Measurements from ENCODE around the gene ELFN2. TPM values are rescaled to one million over a fixed set of nuclear protein-coding genes. Genes with fewer than 3 reads are reported as not detected.

Gene ELFN2
- total and polyA plus RNA-seq, 8 donors, result 0.70 to 4.9 (median 1.5) TPM

GRCh38 chr22:37428649-37429586, 1.6 kb upstream of the ELFN2 start:
- Histone ChIP-seq H3K27ac (no peak overlapping the region), H3K4me3 (no peak overlapping the region), H3K27me3 (peaks cover 13 to 89% of the 10 kb centered on the region in 2 donors), H3K4me1 (peaks cover 0 to 19% of the 10 kb centered on the region in 2 donors), H3K36me3 (no peaks in the 10 kb centered on the region), H3K9me3 (no peaks in the 10 kb centered on the region)
- intact Hi-C loops (cut with DNase I), result loop anchor here in 1 of 2 donors (10.0 kb wide), 1 partner anchor 114 kb away; no protein-coding TSS in a partner anchor
- TF ChIP-seq, protein P1, sequence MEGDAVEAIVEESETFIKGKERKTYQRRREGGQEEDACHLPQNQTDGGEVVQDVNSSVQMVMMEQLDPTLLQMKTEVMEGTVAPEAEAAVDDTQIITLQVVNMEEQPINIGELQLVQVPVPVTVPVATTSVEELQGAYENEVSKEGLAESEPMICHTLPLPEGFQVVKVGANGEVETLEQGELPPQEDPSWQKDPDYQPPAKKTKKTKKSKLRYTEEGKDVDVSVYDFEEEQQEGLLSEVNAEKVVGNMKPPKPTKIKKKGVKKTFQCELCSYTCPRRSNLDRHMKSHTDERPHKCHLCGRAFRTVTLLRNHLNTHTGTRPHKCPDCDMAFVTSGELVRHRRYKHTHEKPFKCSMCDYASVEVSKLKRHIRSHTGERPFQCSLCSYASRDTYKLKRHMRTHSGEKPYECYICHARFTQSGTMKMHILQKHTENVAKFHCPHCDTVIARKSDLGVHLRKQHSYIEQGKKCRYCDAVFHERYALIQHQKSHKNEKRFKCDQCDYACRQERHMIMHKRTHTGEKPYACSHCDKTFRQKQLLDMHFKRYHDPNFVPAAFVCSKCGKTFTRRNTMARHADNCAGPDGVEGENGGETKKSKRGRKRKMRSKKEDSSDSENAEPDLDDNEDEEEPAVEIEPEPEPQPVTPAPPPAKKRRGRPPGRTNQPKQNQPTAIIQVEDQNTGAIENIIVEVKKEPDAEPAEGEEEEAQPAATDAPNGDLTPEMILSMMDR (IDR thresholded peaks at IDR 0.05), result peak; percentile 63 to 67
- DNase-seq, result peak in 3 of 4 donors; percentile 41 to 83 (median 61)
- peak; percentile 34 for ATAC-seq

DNA sequence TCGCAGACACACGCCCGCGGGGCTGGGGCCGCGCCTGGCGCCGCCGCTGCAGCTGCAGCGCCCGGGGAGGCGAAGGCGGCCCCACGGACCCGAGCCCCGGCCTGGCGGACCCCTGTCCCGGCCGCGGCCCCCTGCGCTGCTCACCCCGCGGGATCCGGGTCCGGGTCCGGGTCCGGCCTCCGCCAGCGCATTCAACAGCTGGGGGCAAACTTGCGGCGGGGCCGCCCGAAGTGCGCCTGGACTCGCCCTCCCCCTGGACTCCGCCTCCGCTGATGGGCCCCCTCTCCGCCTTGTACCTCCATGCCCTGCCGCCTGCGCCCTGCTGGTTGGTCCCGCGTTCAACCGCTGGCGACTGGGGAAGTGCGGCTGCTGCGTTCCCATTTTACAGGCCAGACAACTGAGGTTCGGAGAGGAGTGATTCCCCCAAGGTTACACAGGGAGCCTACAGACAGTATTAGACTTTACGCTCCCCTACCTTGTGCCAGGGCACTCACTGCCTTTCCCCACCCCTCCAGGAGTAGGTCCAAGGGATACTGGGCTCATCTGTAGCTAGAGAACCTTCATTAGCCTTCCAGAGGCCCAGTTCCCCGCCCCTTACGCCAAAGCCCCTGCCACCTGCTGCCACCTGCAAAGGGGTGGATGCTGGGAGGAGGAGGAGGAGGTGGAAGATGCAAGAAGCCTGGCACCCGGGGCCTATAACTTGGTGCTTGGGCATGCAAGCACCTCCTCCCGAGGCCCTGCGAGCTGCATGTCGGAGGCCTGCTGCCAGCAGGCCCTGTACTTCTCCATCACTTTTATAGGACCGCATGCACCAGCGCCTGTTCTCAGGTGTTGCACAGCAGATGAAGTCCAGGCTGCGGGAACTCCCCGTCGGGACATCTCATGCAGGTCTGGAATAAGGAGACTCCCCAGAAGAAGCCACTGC, 694 bp upstream of the ELFN2 start:
- intact Hi-C loops (cut with DNase I), result loop anchor here in 1 of 2 donors (10.0 kb wide), 1 partner anchor 113 kb away; no protein-coding TSS in a partner anchor
- peak overlapping the region; percentile 35 to 37 for H3K4me3 ChIP-seq
- peaks cover 13 to 86% of the 10 kb centered on the region in 2 donors for H3K27me3 ChIP-seq
- peaks cover 0 to 19% of the 10 kb centered on the region in 2 donors for H3K4me1 ChIP-seq
- no peak for ATAC-seq
- TF ChIP-seq, protein P1 (IDR thresholded peaks at IDR 0.05), result no peak
- DNase-seq, result peak in 1 of 4 donors; percentile 68
- H3K9me3 ChIP-seq, result no peaks in the 10 kb centered on the region
- H3K27ac ChIP-seq, result no peak overlapping the region
- no peaks in the 10 kb centered on the region for H3K36me3 ChIP-seq

DNA sequence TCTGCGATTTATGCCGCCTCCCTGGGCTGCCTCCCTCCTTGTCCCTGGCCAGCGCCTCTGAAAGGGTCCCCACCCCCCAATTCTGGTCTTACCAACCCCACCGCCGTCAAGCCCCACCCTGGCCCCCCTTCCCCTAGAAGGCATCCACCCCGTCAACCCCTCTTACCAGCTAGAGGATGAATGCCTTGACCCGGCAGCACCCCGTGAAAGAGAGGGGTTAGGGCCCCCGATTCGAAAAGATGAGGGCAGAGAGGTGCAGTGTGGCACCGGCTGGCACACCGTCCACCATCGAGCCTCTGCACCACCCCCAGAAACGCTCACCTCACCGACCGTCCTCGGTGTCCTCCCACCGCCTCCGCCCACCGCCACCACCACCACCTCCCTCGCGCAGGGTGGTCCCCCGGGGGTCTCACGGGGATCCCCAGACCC, 559 bp downstream of the ELFN2 start:
- Histone ChIP-seq H3K4me3 (peak overlapping the region; percentile 35 to 37), H3K9me3 (no peaks in the 10 kb centered on the region), H3K4me1 (peaks cover 0 to 19% of the 10 kb centered on the region in 2 donors), H3K27ac (no peak overlapping the region), H3K27me3 (peaks cover 13 to 93% of the 10 kb centered on the region in 2 donors), H3K36me3 (no peaks in the 10 kb centered on the region)
- intact Hi-C loops (cut with DNase I), result loop anchor here in 1 of 2 donors (10.0 kb wide), 1 partner anchor 112 kb away; no protein-coding TSS in a partner anchor
- peak in 1 of 4 donors; percentile 49 for DNase-seq
- TF ChIP-seq, protein P1 (IDR thresholded peaks at IDR 0.05), result no peak
- ATAC-seq, result peak; percentile 41

GRCh38 chr22:37425800-37426705, 1.2 kb downstream of the ELFN2 start:
- peaks cover 13 to 94% of the 10 kb centered on the region in 2 donors for H3K27me3 ChIP-seq
- H3K9me3 ChIP-seq, result no peaks in the 10 kb centered on the region
- H3K4me3 ChIP-seq, result peak overlapping the region in 1 of 2 donors; percentile 37
- H3K27ac ChIP-seq, result no peak overlapping the region
- TF ChIP-seq, protein P1 (IDR thresholded peaks at IDR 0.05), result no peak
- intact Hi-C loops (cut with DNase I), result loop anchor here in 1 of 2 donors (10.0 kb wide), 1 partner anchor 111 kb away; no protein-coding TSS in a partner anchor
- no peaks in the 10 kb centered on the region for H3K36me3 ChIP-seq
- ATAC-seq (peak; percentile 62), DNase-seq (peak in 2 of 4 donors; percentile 43 to 82)
- H3K4me1 ChIP-seq, result peaks cover 0 to 19% of the 10 kb centered on the region in 2 donors

All from left lung (tissue), 10 donors.